Raji (cell line): ENCODE results near the gene C4orf51.

Source experiments
- POLR2A ChIP-seq: IDR thresholded peaks from 2 replicates; pipeline ENCODE4 v1.6.1; 2011; ENCODE audit warnings: low read depth, low read length, control low read depth; ENCODE audit not compliant: insufficient read depth

The C4orf51 gene

GRCh38 chr4:145698507-145698906 lies 18.6 kb downstream of the C4orf51 start:
- no peak for TF ChIP-seq POLR2A

GRCh38 chr4:145703850-145704497 lies 24.0 kb downstream of the C4orf51 start:
- TF ChIP-seq POLR2A = no peak

- TF ChIP-seq POLR2A = no peak
Observed at GRCh38 chr4:145709336-145709735, 29.4 kb downstream of the C4orf51 start.

GRCh38 chr4:145709843-145710242 lies 29.9 kb downstream of the C4orf51 start:
- TF ChIP-seq POLR2A = no peak

GRCh38 chr4:145716200-145716599 lies 36.3 kb downstream of the C4orf51 start:
- TF ChIP-seq POLR2A = no peak

GRCh38 chr4:145716661-145717200 lies 36.8 kb downstream of the C4orf51 start:
- TF ChIP-seq POLR2A = no peak

GRCh38 chr4:145719752-145720624 lies 40.0 kb downstream of the C4orf51 start:
- no peak for TF ChIP-seq POLR2A

GRCh38 chr4:145720656-145721055 lies 40.7 kb downstream of the C4orf51 start:
- TF ChIP-seq POLR2A = no peak

- TF ChIP-seq POLR2A = no peak
Observed at GRCh38 chr4:145722561-145722960, 42.6 kb downstream of the C4orf51 start.

- no peak for TF ChIP-seq POLR2A
Observed at GRCh38 chr4:145723336-145723735, 43.4 kb downstream of the C4orf51 start.

GRCh38 chr4:145730026-145730425 lies 50.1 kb downstream of the C4orf51 start:
- no peak for TF ChIP-seq POLR2A

- TF ChIP-seq POLR2A = no peak
Observed at GRCh38 chr4:145731028-145731427, 51.1 kb downstream of the C4orf51 start.

- no peak for TF ChIP-seq POLR2A
Observed at GRCh38 chr4:145732001-145732815, 52.3 kb downstream of the C4orf51 start.

GRCh38 chr4:145732895-145733880 lies 53.2 kb downstream of the C4orf51 start:
- no peak for TF ChIP-seq POLR2A
